GM19452 (cell line): Measurements from ENCODE around the gene WDR37.
"Not testable (repeated sequence)": the region's sequence is repeated elsewhere in the genome, so short reads cannot be mapped to it uniquely, and the experiment has no call there.

Experiments used
- ATAC-seq: cut with Tn5 transposase; IDR thresholded peaks from one replicate; pipeline ENCODE4 v1.9.1; 2021; ENCODE audit not compliant: unreplicated experiment

Gene WDR37, protein sequence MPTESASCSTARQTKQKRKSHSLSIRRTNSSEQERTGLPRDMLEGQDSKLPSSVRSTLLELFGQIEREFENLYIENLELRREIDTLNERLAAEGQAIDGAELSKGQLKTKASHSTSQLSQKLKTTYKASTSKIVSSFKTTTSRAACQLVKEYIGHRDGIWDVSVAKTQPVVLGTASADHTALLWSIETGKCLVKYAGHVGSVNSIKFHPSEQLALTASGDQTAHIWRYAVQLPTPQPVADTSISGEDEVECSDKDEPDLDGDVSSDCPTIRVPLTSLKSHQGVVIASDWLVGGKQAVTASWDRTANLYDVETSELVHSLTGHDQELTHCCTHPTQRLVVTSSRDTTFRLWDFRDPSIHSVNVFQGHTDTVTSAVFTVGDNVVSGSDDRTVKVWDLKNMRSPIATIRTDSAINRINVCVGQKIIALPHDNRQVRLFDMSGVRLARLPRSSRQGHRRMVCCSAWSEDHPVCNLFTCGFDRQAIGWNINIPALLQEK

DNA sequence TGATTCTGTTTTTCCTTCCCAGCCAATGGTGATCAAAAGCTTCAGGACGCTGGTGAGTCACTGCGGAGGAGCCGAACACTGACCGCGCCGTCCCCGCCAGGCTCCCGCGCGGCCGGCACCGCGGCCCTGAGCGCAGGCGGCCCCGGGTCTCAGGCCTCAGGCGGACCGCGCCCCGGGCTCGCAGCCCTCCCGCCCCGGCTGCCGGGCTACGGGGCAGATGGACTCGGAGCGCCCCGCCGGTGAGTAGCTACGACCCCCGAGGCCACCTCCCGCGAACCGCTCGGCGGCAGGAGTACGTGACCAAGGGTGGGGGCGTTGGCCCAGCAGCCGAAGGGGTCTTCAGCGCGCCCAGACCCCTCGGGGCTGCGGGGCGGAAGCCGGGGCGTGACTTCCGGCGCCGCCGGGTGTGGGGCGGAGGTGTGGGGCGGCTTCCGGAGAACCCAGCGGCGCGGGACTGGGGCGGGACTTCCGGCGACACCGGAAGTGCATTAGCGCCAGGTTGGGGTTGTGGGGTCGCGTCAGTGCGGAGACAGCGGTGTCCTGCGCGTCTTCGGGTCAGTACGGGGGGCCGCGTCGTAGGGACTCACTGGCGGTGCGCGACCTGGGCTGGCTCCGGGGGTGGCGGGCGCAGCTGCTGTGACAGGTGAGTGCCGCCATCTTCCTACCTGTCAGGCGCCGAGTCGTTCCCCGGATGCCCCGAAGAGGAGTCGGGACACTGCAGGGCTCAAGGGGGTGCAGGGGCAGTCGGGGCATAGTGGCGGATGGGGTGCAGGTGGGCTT lies at the start of gene WDR37:
WDR37 (plus strand) TSS at position 60 of the 780 bp plus-strand sequence. CDS start 15,771 bp downstream, outside the sequence.
- ATAC-seq = peak; percentile 94

DNA sequence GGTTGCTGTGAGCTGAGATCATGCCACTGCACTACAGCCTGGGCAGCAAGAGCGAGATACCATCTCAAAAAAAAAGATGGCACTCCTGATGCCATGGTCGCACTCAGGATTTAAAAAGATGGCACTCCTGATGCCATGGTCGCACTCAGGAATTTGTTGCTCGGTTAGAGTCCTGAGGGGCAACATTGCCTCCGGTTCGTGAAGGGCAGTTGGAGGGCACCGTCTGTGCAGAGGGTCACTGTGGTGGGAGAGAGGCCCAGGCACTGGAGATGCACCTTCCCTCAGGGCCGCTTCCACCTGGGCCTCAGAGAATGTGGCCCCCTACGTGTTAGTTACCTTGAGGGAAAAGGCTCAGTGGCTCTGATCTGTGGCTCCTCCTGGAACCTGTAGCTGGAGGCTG lies 49.6 kb upstream of the WDR37 start:
- no peak for ATAC-seq

DNA sequence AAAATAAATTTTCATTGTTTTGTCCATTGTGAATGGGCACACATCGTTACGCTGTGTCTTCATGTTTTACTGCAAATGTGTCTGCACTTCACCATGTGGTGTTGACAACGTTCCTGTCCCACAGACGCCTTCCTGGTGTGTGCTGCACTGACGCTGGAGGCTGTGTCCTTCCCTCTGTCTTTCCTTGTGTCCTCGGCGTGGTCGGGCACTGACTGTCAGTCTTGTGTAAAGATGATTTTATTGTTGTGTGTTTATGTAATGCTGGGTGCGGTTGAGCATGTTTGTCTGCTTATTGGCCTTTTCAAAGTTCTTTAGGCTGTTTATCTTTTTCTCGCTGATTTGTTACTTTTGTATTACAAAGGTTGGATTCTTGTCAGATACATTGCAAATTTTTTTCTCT lies 48.6 kb upstream of the WDR37 start:
- ATAC-seq = no peak

DNA sequence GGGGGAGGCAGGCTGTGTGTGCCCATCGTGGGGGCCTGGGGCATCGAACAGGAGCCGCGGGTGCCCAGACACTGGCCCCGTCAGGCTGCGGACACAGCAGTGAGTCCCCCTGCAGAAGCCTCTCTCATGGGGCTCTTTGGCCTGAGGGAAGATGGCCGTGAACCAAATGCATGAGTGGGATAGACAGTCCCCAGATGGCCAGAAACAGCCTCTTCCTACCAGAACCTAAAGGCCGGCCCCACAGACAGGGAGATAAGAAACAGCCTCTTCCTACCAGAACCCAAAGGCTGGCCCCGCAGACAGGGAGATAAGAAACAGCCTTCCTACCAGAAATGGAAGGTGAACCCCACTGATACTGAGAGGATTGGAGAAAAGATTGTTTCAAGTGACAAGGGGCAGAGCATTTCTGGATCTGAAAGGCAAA lies 47.1 kb upstream of the WDR37 start:
- ATAC-seq = no peak

DNA sequence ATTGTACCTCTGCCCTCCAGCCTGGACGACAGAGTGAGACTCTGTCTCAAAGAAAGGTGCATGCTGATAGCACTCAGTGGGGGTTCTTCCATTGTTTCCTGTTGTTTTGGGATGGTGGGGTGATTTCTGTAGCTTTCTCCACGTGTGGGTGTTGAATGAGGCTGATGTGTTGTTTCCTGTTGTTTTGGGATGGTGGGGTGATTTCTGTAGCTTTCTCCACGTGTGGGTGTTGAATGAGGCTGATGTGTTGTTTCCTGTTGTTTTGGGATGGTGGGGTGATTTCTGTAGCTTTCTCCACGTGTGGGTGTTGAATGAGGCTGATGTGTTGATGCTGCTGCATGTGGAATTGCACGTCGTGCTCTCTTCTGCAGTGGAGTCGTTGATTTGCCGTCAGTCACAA lies 46.2 kb upstream of the WDR37 start:
- ATAC-seq = not testable (repeated sequence)

DNA sequence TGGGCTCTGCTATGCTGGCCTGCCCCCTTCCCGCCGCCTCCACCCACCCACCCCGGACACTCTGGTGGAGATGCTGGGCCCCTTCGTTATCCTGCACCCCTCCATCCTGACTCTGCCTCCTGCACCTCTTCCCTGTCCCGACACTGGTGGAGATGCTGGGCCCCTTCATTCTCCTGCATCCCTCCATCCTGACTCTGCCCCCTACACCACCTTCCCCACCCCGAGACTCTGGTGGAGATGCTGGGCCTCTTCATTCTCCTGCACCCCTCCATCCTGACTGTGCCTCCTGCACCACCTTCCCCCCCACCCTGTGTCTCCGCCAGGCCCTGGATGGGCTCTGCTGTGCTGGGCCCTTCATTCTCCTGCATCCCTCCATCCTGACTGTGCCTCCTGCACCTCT lies 45.5 kb upstream of the WDR37 start:
- ATAC-seq = no peak

DNA sequence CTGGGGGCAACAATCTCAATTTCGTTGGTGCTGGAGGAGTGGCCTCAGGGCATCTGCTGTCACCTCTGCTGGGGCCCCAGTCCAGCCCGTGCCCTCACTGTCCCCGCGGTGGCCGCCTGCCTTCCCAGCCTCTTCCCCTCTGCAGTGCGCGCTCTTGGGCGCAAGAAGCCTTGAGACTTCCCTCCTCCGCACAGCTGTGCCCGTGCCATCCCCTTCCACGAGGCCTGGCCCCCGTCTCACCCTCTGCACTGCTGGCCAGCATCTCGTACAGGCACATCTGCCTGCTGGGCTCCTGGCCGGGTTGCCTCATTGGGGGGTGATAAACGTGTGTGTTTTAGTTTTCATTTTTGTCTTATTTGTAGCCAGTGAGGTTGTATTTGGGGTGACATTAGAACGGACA lies 44.5 kb upstream of the WDR37 start:
- no peak for ATAC-seq

DNA sequence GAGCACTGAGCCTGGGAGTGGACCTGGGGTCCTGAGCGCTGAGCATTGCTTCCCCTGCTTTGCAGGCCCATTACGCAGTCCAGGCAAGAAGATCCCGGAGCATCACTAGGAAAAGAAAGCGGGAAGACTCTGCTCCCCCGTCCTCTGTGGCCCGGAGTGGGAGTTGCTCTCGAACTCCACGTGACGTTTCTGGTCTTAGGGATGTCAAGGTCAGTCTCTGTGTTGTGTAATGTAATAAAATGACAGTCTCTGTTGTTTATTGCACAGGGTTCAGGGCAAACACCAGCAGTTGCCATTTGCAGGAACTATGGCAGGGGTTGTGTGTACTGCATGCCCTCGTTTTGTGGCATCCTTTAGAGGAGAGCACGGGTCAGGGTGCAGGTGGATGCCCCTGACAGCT lies 40.5 kb upstream of the WDR37 start:
- no peak for ATAC-seq

DNA sequence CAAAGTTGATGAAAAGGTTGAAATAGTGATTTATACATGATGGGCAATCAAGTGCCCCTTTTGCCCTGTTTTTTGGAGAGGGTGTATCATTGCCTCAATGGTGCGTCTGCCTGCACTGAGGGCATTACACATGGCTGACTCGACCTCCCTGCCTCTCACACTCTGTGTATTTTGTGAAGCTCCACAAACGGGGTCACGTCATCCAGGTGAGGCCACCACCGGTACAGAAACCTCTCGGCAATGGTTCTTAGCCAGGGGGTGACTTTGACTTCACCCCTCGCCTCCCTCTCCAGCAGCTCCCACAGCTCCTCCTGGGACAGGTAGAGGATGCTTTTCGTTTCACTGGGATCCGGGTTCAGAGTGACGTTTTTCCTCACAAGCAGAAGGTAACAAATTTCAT lies 36.8 kb upstream of the WDR37 start:
- ATAC-seq = no peak

DNA sequence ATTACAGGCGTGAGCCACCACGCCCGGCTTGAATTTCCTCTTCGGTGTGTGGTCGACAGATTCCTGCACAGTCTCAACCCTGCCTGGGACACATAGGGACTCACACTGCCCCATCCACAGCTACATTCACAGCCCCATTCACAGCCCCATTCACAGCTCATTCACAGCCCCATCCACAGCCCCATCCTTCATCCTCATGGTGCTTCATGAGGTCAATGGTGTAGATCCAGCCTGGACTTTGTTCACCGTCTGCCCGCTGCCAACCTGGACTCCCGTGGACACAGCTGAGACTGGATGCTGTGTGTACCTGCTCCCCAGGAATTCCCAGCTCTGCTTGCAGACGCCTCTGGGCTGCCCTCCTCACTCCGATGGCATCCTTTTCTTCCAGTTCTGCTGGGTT lies 35.7 kb upstream of the WDR37 start:
- ATAC-seq = no peak

DNA sequence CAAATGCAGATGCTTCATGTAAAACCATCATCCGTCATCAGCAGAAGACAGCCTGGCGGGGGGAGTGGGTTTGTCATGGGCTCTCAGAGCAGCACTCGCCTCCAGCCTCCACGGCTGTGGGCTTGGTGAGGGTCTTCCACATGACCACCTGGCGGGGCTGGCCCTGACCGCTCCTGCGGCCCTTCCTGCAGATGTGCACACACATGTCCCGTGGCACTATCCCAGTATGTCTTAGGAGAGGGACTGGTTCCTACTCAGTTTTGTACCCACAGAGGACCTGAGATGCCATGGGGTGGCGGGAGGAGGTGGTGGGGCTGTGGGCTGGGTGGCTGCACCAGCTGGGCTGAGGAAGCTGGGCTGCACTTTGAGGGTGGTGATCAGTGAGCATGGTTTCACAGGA lies 35.2 kb upstream of the WDR37 start:
- ATAC-seq = no peak

DNA sequence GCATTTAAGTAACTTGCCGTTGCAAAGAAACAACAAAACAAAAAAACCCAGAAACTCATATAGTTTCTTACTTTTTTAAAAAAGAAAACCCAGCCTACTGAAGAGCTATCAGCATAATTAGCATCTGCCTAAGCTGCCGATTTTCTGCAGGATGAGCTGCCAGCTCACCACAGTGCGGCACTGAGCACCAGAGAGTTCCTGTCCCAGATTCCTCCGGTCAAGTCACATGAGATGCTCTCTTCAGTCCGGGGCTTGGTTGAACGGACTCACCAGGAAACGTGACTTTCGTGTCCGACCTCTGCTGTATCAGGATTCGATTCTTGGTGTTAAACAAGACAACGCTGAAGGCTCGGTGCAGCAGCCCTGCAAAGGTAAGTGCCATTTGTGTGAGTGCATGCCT lies 33.8 kb upstream of the WDR37 start:
- ATAC-seq = no peak

DNA sequence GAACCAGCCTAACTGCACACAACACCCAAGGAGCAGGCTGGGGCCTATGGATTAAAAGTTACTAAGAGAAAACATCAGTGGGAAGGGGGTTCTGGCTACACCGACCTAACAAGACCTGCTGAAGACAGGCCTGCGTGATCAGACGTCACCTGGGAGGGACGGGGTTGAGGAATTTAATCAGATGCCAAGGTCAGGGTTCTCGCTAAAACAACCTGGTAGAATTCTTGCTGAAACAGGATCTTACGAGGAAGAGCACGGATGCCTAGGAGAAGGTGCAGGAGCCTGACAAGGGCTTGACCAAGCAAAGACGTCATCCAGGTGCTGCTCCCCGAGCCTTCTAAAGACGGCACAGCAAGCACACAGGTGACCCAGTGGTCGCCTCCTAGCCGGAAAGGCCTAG lies 32.1 kb upstream of the WDR37 start:
- ATAC-seq = no peak

DNA sequence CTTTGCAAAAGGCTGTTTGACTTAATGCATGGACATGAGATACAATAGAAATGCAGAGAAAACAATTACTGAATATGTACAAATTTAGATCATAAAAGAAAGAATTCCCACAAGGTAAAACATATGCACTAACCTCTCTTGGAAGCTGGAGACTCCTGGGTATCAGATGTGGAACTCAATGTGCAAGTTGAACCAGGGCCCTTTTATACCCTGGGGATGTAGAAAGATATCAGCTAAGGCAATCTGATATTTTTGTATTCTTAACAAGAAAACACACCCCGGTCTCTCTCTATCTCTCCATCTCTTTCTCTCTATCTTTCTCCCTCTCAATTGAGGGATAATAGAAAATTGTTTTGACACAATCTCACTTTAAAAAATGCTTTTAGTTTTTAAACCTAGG lies 30.5 kb upstream of the WDR37 start, which contains the start of gene IDI2:
IDI2 (minus strand) TSS at position 177 of the 400 bp plus-strand sequence. CDS start 1,136 bp downstream, outside the sequence.
- ATAC-seq = no peak

DNA sequence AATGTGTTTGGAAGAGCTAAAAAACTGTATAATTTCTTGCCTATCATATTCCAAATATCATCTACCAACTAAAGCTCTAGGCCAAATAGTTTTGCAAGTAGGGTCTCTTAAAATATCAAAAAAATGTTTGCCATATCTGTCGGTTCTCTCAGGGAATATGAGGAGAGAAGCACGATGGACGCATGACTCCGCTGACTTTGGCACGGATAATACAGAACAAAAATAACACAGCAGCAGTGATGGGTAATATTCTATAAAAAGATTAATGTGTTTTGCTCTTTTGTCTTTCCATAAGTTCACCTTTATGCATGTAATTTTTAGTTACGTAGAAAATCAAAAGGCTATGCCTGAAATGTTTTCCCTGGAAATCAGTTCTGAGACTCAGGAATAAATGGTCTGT lies 29.6 kb upstream of the WDR37 start:
- ATAC-seq = no peak

DNA sequence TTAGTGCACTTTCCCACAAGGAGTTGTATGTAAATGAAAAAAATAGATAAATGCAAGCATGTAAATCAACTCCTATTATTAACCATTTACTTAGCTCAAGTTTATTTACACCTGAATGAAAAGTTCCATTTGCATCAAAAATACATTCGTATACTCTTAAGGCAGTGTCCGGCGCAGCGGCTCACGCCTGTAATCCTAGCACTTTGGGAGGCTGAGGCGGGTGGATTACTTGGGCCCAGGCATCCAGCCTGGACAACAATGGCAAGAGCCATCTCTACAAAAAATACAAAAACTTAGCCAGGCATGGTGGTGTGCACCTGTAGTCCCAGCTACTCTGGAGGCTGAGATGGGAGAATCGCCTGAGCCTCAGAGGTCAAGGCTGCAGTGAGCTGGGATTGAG lies 26.3 kb upstream of the WDR37 start:
- ATAC-seq = no peak

DNA sequence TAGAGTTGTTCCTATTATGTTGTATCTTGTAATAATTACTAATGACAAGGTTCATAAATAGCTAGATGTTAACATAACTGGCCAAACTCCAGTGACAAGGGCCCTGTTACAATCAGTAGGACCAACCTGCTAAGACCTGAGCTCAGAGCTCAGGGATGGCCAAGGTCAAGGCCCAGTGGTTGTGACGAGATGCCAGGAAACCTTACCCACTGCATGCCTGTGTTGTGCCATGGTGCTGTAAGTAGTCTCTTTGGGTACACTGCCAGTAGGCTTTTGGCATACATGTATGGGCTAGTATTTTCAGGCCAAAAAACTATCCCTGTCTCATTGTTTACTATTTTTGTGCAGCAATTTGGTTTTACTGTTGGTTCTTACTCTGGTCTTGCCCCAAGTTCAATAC lies 22.6 kb upstream of the WDR37 start:
- no peak for ATAC-seq

DNA sequence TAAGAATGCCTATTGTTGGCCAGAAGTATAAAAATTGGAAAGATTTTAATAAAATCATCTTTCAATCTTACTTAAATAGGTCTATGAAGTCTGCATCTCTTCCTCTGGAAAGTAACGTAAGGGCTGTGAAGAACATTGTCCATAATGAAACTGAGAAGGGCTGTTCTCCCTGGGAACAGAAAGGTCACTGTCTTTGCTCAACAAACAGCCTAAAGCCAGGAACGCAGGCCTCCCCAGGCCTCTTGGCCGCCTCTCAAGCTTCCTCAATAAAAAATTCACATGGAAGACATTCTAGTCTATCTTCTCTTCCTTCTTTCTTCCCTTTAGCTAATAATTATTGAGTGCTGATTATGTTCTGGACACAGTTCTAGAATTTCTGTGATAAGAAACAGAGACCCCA lies 21.4 kb upstream of the WDR37 start:
- no peak for ATAC-seq

DNA sequence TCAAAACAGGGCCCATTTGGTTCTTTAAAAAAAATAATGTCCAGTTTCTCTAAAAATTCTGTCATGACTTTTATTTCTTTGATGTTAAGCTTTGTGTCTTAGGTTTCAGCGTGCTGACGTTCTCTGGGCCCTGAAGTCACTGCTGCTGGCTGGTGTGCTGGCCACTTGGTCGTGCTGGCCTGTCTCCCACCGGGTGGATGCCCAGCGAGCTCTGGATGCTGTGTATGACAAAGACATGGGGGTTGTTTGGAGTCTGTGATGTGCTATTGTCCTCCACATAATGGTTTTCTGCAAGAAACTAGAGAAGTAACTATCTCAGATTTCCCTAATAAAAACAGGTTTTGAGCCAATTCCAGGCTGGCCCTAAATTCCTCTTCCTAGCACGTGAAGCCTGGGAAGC lies 21.0 kb upstream of the WDR37 start:
- ATAC-seq = no peak

DNA sequence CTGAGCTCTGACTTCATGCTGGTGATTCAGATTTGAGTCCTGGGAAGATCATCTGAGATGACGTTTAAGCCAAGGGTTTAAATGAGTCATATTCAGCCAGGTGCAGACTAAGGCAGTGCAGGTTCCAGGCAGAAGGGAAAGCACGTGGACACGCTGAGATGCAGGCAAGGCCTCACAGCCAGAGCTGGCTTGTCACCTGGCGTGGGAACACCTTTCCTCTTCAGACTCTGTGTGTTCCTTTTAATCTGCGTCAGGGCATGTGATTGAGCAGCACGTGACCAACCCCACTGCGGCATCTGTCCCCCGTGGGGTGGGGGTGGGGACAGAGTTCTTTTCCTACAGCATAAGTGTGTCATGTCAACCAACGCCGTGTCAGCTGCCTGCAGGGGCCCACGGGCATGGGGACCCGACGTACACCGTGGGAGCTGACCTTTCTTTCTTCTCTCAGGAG lies 19.8 kb upstream of the WDR37 start:
- peak; percentile 52 for ATAC-seq

DNA sequence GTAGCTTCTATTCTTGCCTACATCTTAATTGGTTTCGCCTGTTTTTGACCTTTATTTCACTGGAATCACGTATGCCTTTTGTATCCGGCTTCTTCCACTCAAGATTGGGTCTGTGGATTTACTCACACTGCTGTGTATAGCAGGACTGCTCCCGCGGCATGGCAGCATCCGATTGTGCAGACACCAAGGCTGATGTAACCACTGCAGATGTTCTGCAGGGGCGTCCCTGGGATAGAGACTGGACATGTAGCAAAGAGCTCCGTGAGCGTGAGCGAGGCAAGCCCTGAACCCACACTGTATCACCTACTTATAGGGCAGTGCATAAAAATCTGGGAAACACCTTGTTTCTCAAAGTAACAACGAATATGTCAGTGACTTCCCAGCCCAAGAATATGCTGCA lies 19.1 kb upstream of the WDR37 start:
- no peak for ATAC-seq

DNA sequence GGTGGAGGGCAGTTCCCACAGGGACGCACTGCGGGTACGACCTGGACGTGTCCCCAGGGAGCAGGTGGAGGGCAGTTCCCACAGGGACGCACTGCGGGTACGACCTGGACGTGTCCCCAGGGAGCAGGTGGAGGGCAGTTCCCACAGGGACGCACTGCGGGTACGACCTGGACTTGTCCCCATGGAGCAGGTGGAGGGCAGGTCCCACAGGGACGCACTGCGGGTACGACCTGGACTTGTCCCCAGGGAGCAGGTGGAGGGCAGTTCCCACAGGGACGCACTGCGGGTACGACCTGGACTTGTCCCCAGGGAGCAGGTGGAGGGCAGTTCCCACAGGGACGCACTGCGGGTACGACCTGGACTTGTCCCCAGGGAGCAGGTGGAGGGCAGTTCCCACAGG lies 17.4 kb upstream of the WDR37 start:
- ATAC-seq = not testable (repeated sequence)
